ENCODE data around the gene TBX21.
A peak's percentile ranks its signal among the peaks of the same experiment; 100 is the strongest.

TBX21 gene

DNA sequence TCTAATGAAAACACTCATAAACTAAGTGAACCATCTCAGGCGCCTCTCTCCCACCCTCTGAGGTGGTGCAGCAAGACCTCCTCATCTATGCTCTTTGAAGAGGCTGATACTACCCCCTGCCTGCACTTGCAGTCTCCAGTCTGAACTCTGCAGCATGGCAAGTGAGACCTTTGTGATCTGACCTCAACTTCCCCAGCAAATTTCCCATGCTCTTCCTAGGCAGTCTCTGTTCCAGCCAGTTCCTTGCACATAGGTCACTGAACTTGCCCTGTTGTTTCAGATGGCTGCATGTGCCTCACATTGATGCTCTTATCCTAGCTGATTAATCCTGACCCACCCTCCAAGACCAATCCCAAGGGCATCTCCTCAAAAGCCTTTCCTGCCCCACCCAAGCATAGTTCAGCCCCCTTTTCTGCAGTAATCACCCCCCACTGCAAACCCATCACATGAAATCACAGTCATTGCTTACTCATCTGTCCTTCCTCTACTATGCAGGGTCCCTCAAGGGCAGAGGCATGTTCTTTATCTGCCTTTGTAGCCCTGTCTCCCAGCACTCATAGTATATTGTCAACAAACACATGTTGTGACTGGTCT is 42.0 kb downstream of the TBX21 start:
- DNase-seq = no peak

- DNase-seq = peak; percentile 14
Observed at GRCh38 chr17:47776330-47777197, 43.5 kb downstream of the TBX21 start.

GRCh38 chr17:47778184-47778635 is 45.2 kb downstream of the TBX21 start:
- no peak for DNase-seq

- DNase-seq = no peak
Observed at GRCh38 chr17:47781397-47781796, 48.4 kb downstream of the TBX21 start.

GRCh38 chr17:47785538-47786123 is 52.6 kb downstream of the TBX21 start:
- DNase-seq = no peak

- peak; percentile 40 for DNase-seq
Observed at GRCh38 chr17:47789611-47790561, 56.9 kb downstream of the TBX21 start.

DNA sequence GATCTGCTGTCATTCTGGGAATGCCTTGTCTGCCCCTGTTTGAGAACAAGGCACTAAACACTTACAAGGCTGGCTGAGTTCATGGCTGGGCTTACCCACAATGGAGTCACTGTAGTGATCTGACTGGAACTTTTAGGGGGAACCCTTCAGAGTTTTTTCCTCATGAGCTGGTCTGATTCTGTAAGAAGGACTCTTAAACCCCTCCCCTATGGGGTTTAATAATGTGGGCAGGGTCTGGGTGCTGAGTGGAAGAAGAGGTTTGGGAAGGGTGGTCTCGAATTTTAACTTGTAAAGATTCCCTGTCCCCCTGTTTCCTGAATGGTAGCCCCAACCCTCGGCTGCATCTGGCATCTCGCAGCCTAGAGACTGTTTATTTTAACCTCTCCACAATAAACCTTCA is 58.0 kb downstream of the TBX21 start:
- no peak for DNase-seq

DNA sequence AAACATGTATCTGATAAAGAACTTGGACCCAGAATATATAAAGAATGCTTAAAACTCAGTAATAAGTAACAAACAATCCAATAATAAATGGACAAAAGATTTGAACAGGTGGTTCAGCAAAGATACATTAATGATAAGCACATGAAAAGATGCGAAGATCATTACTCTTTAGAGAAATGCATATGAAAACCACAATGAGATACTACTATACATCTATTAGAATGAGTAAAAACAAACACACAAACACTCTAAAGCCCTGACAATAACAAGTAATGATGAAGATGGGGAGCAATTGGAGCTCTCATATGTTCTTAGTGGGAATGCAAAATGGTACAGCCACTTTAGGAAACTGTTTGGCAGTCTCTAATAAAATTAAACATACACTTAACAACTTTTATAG is 59.4 kb downstream of the TBX21 start:
- DNase-seq = no peak

DNA sequence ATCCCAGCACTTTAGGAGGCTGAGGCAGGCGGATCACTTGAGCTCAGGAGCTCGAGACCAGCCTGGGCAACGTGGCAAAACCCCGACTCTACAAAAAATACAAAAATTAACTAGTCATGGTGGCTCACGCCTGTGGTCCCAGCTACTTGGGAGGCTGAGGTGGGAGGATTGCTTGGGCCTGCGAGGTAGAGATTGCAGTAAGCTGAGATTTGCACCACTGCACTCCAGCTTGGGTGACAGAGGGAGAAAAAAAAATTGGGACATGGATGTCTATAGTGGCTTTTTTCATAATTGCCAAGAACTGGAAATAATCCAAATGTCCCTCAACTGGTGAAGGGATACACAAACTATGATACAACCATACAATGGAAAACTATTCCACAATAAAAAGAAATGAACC is 59.9 kb downstream of the TBX21 start:
- DNase-seq = no peak

Data from CD4-positive, alpha-beta T cell treated with Interferon gamma for 1 hour (primary cell).